ENCODE data around the gene ANP32D.
"Not testable (repeated sequence)": the region's sequence is repeated elsewhere in the genome, so short reads cannot be mapped to it uniquely, and the experiment has no call there.

The ANP32D gene

DNA sequence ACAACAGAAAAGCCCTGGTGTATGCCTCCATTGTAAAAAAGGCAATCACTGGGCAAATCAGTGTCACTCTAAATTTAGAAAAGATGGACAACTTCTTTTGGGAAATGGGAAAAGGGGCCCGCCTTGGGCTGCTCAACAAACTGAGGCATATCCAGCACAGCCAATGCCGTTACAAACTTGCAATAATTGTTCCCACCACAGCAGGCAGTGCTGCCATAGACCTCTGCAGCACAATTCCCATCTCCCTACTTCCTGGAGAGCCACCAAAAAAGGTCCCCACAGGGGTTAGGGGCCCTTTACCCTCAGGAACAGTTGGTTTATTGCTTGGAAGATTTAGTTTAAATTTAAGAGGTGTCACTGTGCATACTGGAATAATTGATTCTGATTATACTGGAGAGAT is 36.6 kb downstream of the ANP32D start:
- no peak for DNase-seq

DNA sequence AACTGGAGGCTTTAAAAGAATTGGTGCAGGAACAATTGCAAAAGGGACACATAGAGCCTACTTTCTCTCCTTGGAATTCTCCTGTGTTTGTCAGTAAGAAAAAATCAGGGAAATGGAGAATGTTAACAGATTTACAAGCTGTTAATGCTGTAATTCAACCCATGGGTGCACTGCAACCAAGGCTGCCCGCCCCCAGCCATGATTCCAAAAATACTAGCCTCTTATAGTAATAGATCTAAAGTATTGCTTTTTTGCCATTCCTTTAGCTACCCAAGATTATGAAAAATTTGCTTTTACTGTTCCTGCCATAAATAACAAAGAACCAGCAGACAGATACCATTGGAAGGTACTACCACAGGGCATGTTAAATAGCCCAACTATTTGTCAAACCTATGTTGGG is 37.8 kb downstream of the ANP32D start:
- no peak for DNase-seq

DNA sequence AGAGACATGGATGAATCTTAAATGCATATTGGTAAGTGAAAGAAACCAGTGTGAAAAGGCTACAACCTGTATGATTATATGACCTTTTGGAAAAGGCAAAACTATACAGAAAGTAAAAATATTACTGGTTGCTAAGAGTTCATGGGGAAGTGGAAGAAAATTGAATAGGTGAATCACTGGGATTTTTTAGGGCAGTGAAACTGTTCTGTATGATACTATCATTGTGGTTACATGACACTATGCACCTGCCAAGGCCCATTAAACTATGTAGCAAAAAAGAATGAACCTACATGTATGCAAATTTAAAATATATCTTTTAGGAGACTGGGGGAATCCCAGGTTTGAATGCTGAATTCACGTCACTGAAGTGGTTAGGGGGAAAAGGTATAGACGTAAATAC is 40.5 kb downstream of the ANP32D start:
- DNase-seq = no peak

DNA sequence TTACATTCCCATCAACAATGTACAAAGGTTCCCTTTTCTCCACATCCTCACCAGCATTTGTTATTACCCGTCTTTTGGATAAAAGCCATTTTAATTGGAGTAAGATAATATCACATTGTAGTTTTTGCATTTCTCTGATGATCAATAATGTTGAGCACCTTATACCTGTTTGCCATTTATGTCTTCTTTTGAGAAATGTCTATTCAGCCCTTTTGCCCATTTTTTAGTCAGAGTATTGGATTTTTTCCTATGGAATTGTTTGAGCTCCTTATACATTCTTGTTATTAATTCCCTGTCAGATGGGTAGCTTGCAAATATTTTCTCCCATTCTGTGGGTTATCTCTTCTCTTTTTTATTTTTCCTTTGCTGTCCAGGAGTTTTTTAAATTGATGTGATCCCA is 42.4 kb downstream of the ANP32D start:
- no peak for DNase-seq

DNA sequence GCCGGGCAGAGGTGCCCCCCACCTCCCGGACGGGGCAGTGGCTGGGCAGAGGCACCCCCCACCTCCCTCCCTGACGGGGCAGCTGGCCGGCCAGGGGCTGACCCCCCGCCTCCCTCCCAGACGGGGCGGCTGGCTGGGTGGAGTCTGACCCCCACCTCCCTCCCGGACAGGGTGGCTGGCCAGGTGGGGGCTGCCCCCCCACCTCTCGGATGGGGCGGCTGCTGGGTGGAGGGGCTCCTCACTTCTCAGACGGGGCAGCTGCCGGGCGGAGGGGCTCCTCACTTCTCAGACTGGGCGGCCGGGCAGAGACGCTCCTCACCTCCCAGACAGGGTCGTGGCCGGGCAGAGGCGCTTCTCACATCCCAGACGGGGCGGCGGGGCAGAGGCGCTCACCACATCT is 48.0 kb downstream of the ANP32D start:
- not testable (repeated sequence) for DNase-seq
